ENCODE data around the gene PSMD1.

The PSMD1 gene

GRCh38 chr2:231167745-231168459 is 111.2 kb downstream of the PSMD1 start:
- no peak overlapping the region for H3K4me3 ChIP-seq (ENCODE audit: low read length)
- DNase-seq (ENCODE audit: low read depth) = no peak
- TF ChIP-seq CTCF (conservative IDR thresholded peaks at IDR 0.05; ENCODE audit: low read depth, low read length) = no peak

- no peak for DNase-seq (ENCODE audit: low read depth)
- TF ChIP-seq CTCF (conservative IDR thresholded peaks at IDR 0.05; ENCODE audit: low read depth, low read length) = no peak
- H3K4me3 ChIP-seq (ENCODE audit: low read length) = no peak overlapping the region
Observed at GRCh38 chr2:231168460-231169139, 111.9 kb downstream of the PSMD1 start.

- no peak for DNase-seq (ENCODE audit: low read depth)
- no peak overlapping the region for H3K4me3 ChIP-seq (ENCODE audit: low read length)
- TF ChIP-seq CTCF (conservative IDR thresholded peaks at IDR 0.05; ENCODE audit: low read depth, low read length) = no peak
Observed at GRCh38 chr2:231169488-231169887, 112.8 kb downstream of the PSMD1 start.

- no peak for DNase-seq (ENCODE audit: low read depth)
- no peak for TF ChIP-seq CTCF (conservative IDR thresholded peaks at IDR 0.05; ENCODE audit: low read depth, low read length)
- H3K4me3 ChIP-seq (ENCODE audit: low read length) = no peak overlapping the region
Observed at GRCh38 chr2:231170055-231170454, 113.4 kb downstream of the PSMD1 start.

GRCh38 chr2:231172025-231172424 is 115.4 kb downstream of the PSMD1 start:
- H3K4me3 ChIP-seq (ENCODE audit: low read length) = no peak overlapping the region
- DNase-seq (ENCODE audit: low read depth) = peak; percentile 74
- no peak for TF ChIP-seq CTCF (conservative IDR thresholded peaks at IDR 0.05; ENCODE audit: low read depth, low read length)

GRCh38 chr2:231174211-231174651 is 117.6 kb downstream of the PSMD1 start:
- no peak overlapping the region for H3K4me3 ChIP-seq (ENCODE audit: low read length)
- TF ChIP-seq CTCF (conservative IDR thresholded peaks at IDR 0.05; ENCODE audit: low read depth, low read length) = no peak
- no peak for DNase-seq (ENCODE audit: low read depth)

- no peak for DNase-seq (ENCODE audit: low read depth)
- TF ChIP-seq CTCF (conservative IDR thresholded peaks at IDR 0.05; ENCODE audit: low read depth, low read length) = no peak
- no peak overlapping the region for H3K4me3 ChIP-seq (ENCODE audit: low read length)
Observed at GRCh38 chr2:231176066-231176465, 119.4 kb downstream of the PSMD1 start.

Measured in retinal pigment epithelial cell (primary cell).